22Rv1 (cell line): ENCODE measurements around the gene FGD6.

Experiments used
- ZFX ChIP-seq: fragments of 450-650 bp; IDR thresholded peaks from 2 replicates; pipeline ENCODE4 v1.6.1; 2017; ENCODE audit warnings: antibody characterized with exemption, borderline replicate concordance
- TF ChIP-seq, protein P1 (sequence below): fragments of 450-650 bp; IDR thresholded peaks from 2 replicates; pipeline ENCODE4 v1.5.1; 2017; ENCODE audit warnings: mild to moderate bottlenecking

GRCh38 chr12:95146769-95147168 is 70.5 kb downstream of the FGD6 start:
- TF ChIP-seq, protein P1, sequence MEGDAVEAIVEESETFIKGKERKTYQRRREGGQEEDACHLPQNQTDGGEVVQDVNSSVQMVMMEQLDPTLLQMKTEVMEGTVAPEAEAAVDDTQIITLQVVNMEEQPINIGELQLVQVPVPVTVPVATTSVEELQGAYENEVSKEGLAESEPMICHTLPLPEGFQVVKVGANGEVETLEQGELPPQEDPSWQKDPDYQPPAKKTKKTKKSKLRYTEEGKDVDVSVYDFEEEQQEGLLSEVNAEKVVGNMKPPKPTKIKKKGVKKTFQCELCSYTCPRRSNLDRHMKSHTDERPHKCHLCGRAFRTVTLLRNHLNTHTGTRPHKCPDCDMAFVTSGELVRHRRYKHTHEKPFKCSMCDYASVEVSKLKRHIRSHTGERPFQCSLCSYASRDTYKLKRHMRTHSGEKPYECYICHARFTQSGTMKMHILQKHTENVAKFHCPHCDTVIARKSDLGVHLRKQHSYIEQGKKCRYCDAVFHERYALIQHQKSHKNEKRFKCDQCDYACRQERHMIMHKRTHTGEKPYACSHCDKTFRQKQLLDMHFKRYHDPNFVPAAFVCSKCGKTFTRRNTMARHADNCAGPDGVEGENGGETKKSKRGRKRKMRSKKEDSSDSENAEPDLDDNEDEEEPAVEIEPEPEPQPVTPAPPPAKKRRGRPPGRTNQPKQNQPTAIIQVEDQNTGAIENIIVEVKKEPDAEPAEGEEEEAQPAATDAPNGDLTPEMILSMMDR, result no peak
- TF ChIP-seq ZFX, result no peak
